Measurements from ENCODE around the gene RCE1.

The RCE1 gene

GRCh38 chr11:66861774-66862558, 18.7 kb downstream of the RCE1 start:
- Histone ChIP-seq H3K27ac (ENCODE audit: low read depth, low read length) (no peak overlapping the region), H3K4me3 (ENCODE audit: low read length) (no peak overlapping the region), H3K27me3 (ENCODE audit: control insufficient read depth, insufficient read depth, low read length) (no peaks in the 10 kb centered on the region), H3K36me3 (ENCODE audit: control insufficient read depth, insufficient read depth, low read length) (no peaks in the 10 kb centered on the region), H3K4me1 (ENCODE audit: control insufficient read depth, insufficient read depth, low read length) (no peaks in the 10 kb centered on the region), H3K9ac (ENCODE audit: low read length) (no peak overlapping the region)

- Histone ChIP-seq H3K27me3 (ENCODE audit: control insufficient read depth, insufficient read depth, low read length) (no peaks in the 10 kb centered on the region), H3K9ac (ENCODE audit: low read length) (no peak overlapping the region), H3K4me1 (ENCODE audit: control insufficient read depth, insufficient read depth, low read length) (no peaks in the 10 kb centered on the region), H3K36me3 (ENCODE audit: control insufficient read depth, insufficient read depth, low read length) (no peaks in the 10 kb centered on the region), H3K4me3 (ENCODE audit: low read length) (no peak overlapping the region), H3K27ac (ENCODE audit: low read depth, low read length) (no peak overlapping the region)
These were observed 19.4 kb downstream of the RCE1 start for GRCh38 chr11:66862559-66863037.

- no peaks in the 10 kb centered on the region for H3K4me1 ChIP-seq (ENCODE audit: control insufficient read depth, insufficient read depth, low read length)
- H3K27ac ChIP-seq (ENCODE audit: low read depth, low read length): no peak overlapping the region
- H3K36me3 ChIP-seq (ENCODE audit: control insufficient read depth, insufficient read depth, low read length): no peaks in the 10 kb centered on the region
- H3K9ac ChIP-seq (ENCODE audit: low read length): no peak overlapping the region
- H3K27me3 ChIP-seq (ENCODE audit: control insufficient read depth, insufficient read depth, low read length): no peaks in the 10 kb centered on the region
- no peak overlapping the region for H3K4me3 ChIP-seq (ENCODE audit: low read length)
These were observed 20.3 kb downstream of the RCE1 start for GRCh38 chr11:66863428-66864125.

- Histone ChIP-seq H3K27me3 (ENCODE audit: control insufficient read depth, insufficient read depth, low read length) (no peaks in the 10 kb centered on the region), H3K36me3 (ENCODE audit: control insufficient read depth, insufficient read depth, low read length) (no peaks in the 10 kb centered on the region), H3K4me3 (ENCODE audit: low read length) (no peak overlapping the region), H3K27ac (ENCODE audit: low read depth, low read length) (no peak overlapping the region), H3K9ac (ENCODE audit: low read length) (no peak overlapping the region), H3K4me1 (ENCODE audit: control insufficient read depth, insufficient read depth, low read length) (no peaks in the 10 kb centered on the region)
These were observed 21.1 kb downstream of the RCE1 start for GRCh38 chr11:66864172-66864901.

- Histone ChIP-seq H3K9ac (ENCODE audit: low read length) (no peak overlapping the region), H3K27ac (ENCODE audit: low read depth, low read length) (no peak overlapping the region), H3K27me3 (ENCODE audit: control insufficient read depth, insufficient read depth, low read length) (no peaks in the 10 kb centered on the region), H3K36me3 (ENCODE audit: control insufficient read depth, insufficient read depth, low read length) (no peaks in the 10 kb centered on the region), H3K4me3 (ENCODE audit: low read length) (no peak overlapping the region), H3K4me1 (ENCODE audit: control insufficient read depth, insufficient read depth, low read length) (no peaks in the 10 kb centered on the region)
These were observed 21.9 kb downstream of the RCE1 start for GRCh38 chr11:66864924-66865697.

- Histone ChIP-seq H3K4me1 (ENCODE audit: control insufficient read depth, insufficient read depth, low read length) (no peaks in the 10 kb centered on the region), H3K4me3 (ENCODE audit: low read length) (no peak overlapping the region), H3K9ac (ENCODE audit: low read length) (no peak overlapping the region), H3K27me3 (ENCODE audit: control insufficient read depth, insufficient read depth, low read length) (no peaks in the 10 kb centered on the region), H3K36me3 (ENCODE audit: control insufficient read depth, insufficient read depth, low read length) (no peaks in the 10 kb centered on the region), H3K27ac (ENCODE audit: low read depth, low read length) (no peak overlapping the region)
These were observed 22.8 kb downstream of the RCE1 start for GRCh38 chr11:66866007-66866406.

GRCh38 chr11:66866511-66866986, 23.3 kb downstream of the RCE1 start:
- no peaks in the 10 kb centered on the region for H3K36me3 ChIP-seq (ENCODE audit: control insufficient read depth, insufficient read depth, low read length)
- H3K4me3 ChIP-seq (ENCODE audit: low read length): no peak overlapping the region
- no peaks in the 10 kb centered on the region for H3K4me1 ChIP-seq (ENCODE audit: control insufficient read depth, insufficient read depth, low read length)
- no peak overlapping the region for H3K9ac ChIP-seq (ENCODE audit: low read length)
- H3K27ac ChIP-seq (ENCODE audit: low read depth, low read length): no peak overlapping the region
- H3K27me3 ChIP-seq (ENCODE audit: control insufficient read depth, insufficient read depth, low read length): no peaks in the 10 kb centered on the region

GRCh38 chr11:66867425-66868040, 24.3 kb downstream of the RCE1 start:
- Histone ChIP-seq H3K4me3 (ENCODE audit: low read length) (no peak overlapping the region), H3K36me3 (ENCODE audit: control insufficient read depth, insufficient read depth, low read length) (no peaks in the 10 kb centered on the region), H3K9ac (ENCODE audit: low read length) (no peak overlapping the region), H3K27me3 (ENCODE audit: control insufficient read depth, insufficient read depth, low read length) (no peaks in the 10 kb centered on the region), H3K27ac (ENCODE audit: low read depth, low read length) (no peak overlapping the region), H3K4me1 (ENCODE audit: control insufficient read depth, insufficient read depth, low read length) (no peaks in the 10 kb centered on the region)

- H3K4me3 ChIP-seq (ENCODE audit: low read length): no peak overlapping the region
- no peak overlapping the region for H3K9ac ChIP-seq (ENCODE audit: low read length)
- H3K36me3 ChIP-seq (ENCODE audit: control insufficient read depth, insufficient read depth, low read length): no peaks in the 10 kb centered on the region
- no peaks in the 10 kb centered on the region for H3K27me3 ChIP-seq (ENCODE audit: control insufficient read depth, insufficient read depth, low read length)
- H3K4me1 ChIP-seq (ENCODE audit: control insufficient read depth, insufficient read depth, low read length): no peaks in the 10 kb centered on the region
- no peak overlapping the region for H3K27ac ChIP-seq (ENCODE audit: low read depth, low read length)
These were observed 25.0 kb downstream of the RCE1 start for GRCh38 chr11:66868082-66868725.

- Histone ChIP-seq H3K9ac (ENCODE audit: low read length) (no peak overlapping the region), H3K4me3 (ENCODE audit: low read length) (no peak overlapping the region), H3K36me3 (ENCODE audit: control insufficient read depth, insufficient read depth, low read length) (no peaks in the 10 kb centered on the region), H3K27ac (ENCODE audit: low read depth, low read length) (no peak overlapping the region), H3K4me1 (ENCODE audit: control insufficient read depth, insufficient read depth, low read length) (no peaks in the 10 kb centered on the region), H3K27me3 (ENCODE audit: control insufficient read depth, insufficient read depth, low read length) (no peaks in the 10 kb centered on the region)
These were observed 25.7 kb downstream of the RCE1 start for GRCh38 chr11:66868726-66869566.

- Histone ChIP-seq H3K4me3 (ENCODE audit: low read length) (no peak overlapping the region), H3K9ac (ENCODE audit: low read length) (no peak overlapping the region), H3K36me3 (ENCODE audit: control insufficient read depth, insufficient read depth, low read length) (no peaks in the 10 kb centered on the region), H3K27me3 (ENCODE audit: control insufficient read depth, insufficient read depth, low read length) (no peaks in the 10 kb centered on the region), H3K27ac (ENCODE audit: low read depth, low read length) (no peak overlapping the region), H3K4me1 (ENCODE audit: control insufficient read depth, insufficient read depth, low read length) (no peaks in the 10 kb centered on the region)
These were observed 26.3 kb downstream of the RCE1 start for GRCh38 chr11:66869567-66869870.

All from rectal smooth muscle tissue (tissue), 1 donor.